Measurements from ENCODE around the gene ANKRD42.

ANKRD42 gene

GRCh38 chr11:83161610-83162199 lies 31.8 kb upstream of the ANKRD42 start:
- no peaks in the 10 kb centered on the region for H3K27me3 ChIP-seq (ENCODE audit: insufficient read depth, low read length, poor library complexity)
- no peak overlapping the region for H3K4me3 ChIP-seq (ENCODE audit: low read depth in 1 of 2, low read length in 2 of 2)
- peaks cover 98% of the 10 kb centered on the region for H3K79me2 ChIP-seq (ENCODE audit: insufficient read depth, low read length)
- H3K36me3 ChIP-seq (ENCODE audit: insufficient read depth, low read length), result peaks cover 92% of the 10 kb centered on the region
- no peaks in the 10 kb centered on the region for H3K9me3 ChIP-seq (ENCODE audit: insufficient read depth, low read length, severe bottlenecking)
- no peak overlapping the region for H2AFZ ChIP-seq (ENCODE audit: low read depth, low read length)
- no peak overlapping the region for H3K27ac ChIP-seq (ENCODE audit: low read length)
- DNase-seq, result no peak
- ATAC-seq (ENCODE audit: insufficient read depth, low read depth), result no peak
- H3K4me1 ChIP-seq (ENCODE audit: insufficient read depth, low read length), result peaks cover 63% of the 10 kb centered on the region
- no peak overlapping the region for H3K9ac ChIP-seq (ENCODE audit: low read depth, low read length)
- no peak for TF ChIP-seq EZH2 (IDR thresholded peaks at IDR 0.05; ENCODE audit: borderline replicate concordance, low read depth, low read length, severe bottlenecking)
- TF ChIP-seq, protein P1, sequence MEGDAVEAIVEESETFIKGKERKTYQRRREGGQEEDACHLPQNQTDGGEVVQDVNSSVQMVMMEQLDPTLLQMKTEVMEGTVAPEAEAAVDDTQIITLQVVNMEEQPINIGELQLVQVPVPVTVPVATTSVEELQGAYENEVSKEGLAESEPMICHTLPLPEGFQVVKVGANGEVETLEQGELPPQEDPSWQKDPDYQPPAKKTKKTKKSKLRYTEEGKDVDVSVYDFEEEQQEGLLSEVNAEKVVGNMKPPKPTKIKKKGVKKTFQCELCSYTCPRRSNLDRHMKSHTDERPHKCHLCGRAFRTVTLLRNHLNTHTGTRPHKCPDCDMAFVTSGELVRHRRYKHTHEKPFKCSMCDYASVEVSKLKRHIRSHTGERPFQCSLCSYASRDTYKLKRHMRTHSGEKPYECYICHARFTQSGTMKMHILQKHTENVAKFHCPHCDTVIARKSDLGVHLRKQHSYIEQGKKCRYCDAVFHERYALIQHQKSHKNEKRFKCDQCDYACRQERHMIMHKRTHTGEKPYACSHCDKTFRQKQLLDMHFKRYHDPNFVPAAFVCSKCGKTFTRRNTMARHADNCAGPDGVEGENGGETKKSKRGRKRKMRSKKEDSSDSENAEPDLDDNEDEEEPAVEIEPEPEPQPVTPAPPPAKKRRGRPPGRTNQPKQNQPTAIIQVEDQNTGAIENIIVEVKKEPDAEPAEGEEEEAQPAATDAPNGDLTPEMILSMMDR (IDR thresholded peaks at IDR 0.05; ENCODE audit: borderline replicate concordance, extremely low read depth, low read length, poor library complexity, severe bottlenecking), result no peak
- peaks cover 45% of the 10 kb centered on the region for H4K20me1 ChIP-seq (ENCODE audit: insufficient read depth, low read length)
- H3K4me2 ChIP-seq (ENCODE audit: insufficient read depth, low read length), result peak overlapping the region; percentile 80; the same call in 1 of the 2 replicates

DNA sequence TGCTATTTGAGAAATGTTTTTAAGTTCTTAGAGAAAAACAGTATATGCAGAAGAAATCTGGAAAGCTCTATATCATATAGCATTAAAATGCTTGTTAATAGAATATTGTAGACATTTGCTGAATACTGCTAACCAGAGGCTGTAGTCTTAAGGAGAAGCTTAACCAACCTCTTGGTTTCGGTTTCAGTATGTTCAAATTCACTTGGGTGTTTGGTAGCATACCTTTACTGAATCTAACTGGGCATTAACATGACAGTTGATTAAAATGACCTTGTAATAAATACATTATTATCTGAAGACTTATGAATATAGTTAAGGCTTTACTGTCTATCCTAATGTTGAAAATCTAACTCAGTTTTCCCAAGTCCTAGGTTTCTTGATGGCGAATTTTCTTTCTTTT lies 31.1 kb upstream of the ANKRD42 start:
- H3K27me3 ChIP-seq (ENCODE audit: insufficient read depth, low read length, poor library complexity), result no peaks in the 10 kb centered on the region
- H4K20me1 ChIP-seq (ENCODE audit: insufficient read depth, low read length), result peaks cover 47% of the 10 kb centered on the region
- TF ChIP-seq, protein P1 (IDR thresholded peaks at IDR 0.05; ENCODE audit: borderline replicate concordance, extremely low read depth, low read length, poor library complexity, severe bottlenecking), result no peak
- TF ChIP-seq EZH2 (IDR thresholded peaks at IDR 0.05; ENCODE audit: borderline replicate concordance, low read depth, low read length, severe bottlenecking), result no peak
- no peak overlapping the region for H3K4me3 ChIP-seq (ENCODE audit: low read depth in 1 of 2, low read length in 2 of 2)
- H3K4me2 ChIP-seq (ENCODE audit: insufficient read depth, low read length), result peak overlapping the region; percentile 43; the same call in 1 of the 2 replicates
- ATAC-seq (ENCODE audit: insufficient read depth, low read depth) (no peak), DNase-seq (no peak)
- H2AFZ ChIP-seq (ENCODE audit: low read depth, low read length), result no peak overlapping the region
- H3K36me3 ChIP-seq (ENCODE audit: insufficient read depth, low read length), result peaks cover 98% of the 10 kb centered on the region
- H3K9ac ChIP-seq (ENCODE audit: low read depth, low read length), result no peak overlapping the region
- H3K9me3 ChIP-seq (ENCODE audit: insufficient read depth, low read length, severe bottlenecking), result no peaks in the 10 kb centered on the region
- H3K27ac ChIP-seq (ENCODE audit: low read length), result no peak overlapping the region
- peaks cover 100% of the 10 kb centered on the region for H3K79me2 ChIP-seq (ENCODE audit: insufficient read depth, low read length)
- peaks cover 63% of the 10 kb centered on the region for H3K4me1 ChIP-seq (ENCODE audit: insufficient read depth, low read length)

DNA sequence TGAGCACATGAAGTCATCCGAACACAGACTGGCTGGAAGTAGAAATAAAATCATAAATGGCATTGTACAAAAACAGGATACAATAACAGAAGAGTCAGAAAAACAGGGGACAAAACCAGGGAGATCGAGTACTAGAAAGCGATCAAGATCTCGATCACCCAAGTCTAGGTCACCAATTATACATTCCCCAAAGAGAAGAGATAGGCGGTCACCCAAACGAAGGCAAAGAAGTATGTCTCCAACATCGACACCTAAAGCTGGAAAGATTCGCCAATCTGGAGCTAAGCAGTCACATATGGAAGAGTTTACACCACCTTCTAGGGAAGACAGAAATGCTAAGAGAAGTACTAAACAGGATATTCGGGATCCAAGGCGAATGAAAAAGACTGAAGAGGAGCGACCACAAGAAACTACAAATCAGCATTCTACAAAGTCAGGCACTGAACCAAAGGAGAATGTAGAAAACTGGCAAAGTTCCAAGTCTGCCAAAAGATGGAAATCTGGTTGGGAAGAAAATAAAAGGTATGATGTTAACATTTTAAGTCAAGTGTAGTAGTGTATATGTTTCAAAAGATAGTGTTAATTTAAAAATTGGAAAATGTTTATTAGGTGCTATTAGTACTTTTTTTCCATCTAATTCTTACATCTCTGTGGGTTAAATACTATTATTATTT lies 27.2 kb upstream of the ANKRD42 start:
- Histone ChIP-seq H3K4me3 (ENCODE audit: low read depth in 1 of 2, low read length in 2 of 2) (no peak overlapping the region), H3K9me3 (ENCODE audit: insufficient read depth, low read length, severe bottlenecking) (no peaks in the 10 kb centered on the region), H3K36me3 (ENCODE audit: insufficient read depth, low read length) (peaks cover 99% of the 10 kb centered on the region), H2AFZ (ENCODE audit: low read depth, low read length) (no peak overlapping the region), H3K79me2 (ENCODE audit: insufficient read depth, low read length) (peaks cover 100% of the 10 kb centered on the region), H3K27me3 (ENCODE audit: insufficient read depth, low read length, poor library complexity) (no peaks in the 10 kb centered on the region), H3K4me1 (ENCODE audit: insufficient read depth, low read length) (peaks cover 73% of the 10 kb centered on the region), H3K9ac (ENCODE audit: low read depth, low read length) (no peak overlapping the region), H4K20me1 (ENCODE audit: insufficient read depth, low read length) (peaks cover 50% of the 10 kb centered on the region), H3K4me2 (ENCODE audit: insufficient read depth, low read length) (peak overlapping the region; percentile 35; the same call in 1 of the 2 replicates), H3K27ac (ENCODE audit: low read length) (no peak overlapping the region)
- DNase-seq, result no peak
- ATAC-seq (ENCODE audit: insufficient read depth, low read depth), result no peak
- TF ChIP-seq, protein P1 (IDR thresholded peaks at IDR 0.05; ENCODE audit: borderline replicate concordance, extremely low read depth, low read length, poor library complexity, severe bottlenecking), result no peak

All from DND-41 (cell line).